GM12873 (cell line): Measurements from ENCODE around the gene LRP1B.

Experiments
- TF ChIP-seq, protein P1 (sequence below): IDR thresholded peaks from 2 replicates; pipeline ENCODE4 v1.5.1; 2012; ENCODE audit warnings: low read depth, mild to moderate bottlenecking, moderate library complexity, low read length, control low read depth; ENCODE audit not compliant: insufficient read depth; ENCODE audit errors: missing control alignments

LRP1B gene

DNA sequence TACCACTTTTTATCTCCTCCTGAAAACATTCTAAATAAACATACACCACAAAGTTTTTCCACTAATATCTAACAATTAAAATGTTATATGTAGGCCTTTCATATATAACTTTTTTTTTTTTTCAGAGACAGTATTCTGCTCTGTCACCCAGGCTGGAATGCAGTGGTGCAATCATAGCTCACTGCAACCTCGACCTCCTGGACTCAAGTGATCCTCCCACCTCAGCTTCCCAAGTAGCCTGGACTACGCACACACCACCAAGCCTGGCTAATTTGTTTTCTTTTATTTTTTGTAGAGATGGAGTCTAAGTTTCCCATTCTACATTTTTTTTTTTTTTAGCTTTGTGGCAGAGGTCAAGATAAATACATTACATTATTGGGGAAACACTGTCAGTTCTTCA lies 1738.0 kb downstream of the LRP1B start:
- TF ChIP-seq, protein P1, sequence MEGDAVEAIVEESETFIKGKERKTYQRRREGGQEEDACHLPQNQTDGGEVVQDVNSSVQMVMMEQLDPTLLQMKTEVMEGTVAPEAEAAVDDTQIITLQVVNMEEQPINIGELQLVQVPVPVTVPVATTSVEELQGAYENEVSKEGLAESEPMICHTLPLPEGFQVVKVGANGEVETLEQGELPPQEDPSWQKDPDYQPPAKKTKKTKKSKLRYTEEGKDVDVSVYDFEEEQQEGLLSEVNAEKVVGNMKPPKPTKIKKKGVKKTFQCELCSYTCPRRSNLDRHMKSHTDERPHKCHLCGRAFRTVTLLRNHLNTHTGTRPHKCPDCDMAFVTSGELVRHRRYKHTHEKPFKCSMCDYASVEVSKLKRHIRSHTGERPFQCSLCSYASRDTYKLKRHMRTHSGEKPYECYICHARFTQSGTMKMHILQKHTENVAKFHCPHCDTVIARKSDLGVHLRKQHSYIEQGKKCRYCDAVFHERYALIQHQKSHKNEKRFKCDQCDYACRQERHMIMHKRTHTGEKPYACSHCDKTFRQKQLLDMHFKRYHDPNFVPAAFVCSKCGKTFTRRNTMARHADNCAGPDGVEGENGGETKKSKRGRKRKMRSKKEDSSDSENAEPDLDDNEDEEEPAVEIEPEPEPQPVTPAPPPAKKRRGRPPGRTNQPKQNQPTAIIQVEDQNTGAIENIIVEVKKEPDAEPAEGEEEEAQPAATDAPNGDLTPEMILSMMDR = no peak

DNA sequence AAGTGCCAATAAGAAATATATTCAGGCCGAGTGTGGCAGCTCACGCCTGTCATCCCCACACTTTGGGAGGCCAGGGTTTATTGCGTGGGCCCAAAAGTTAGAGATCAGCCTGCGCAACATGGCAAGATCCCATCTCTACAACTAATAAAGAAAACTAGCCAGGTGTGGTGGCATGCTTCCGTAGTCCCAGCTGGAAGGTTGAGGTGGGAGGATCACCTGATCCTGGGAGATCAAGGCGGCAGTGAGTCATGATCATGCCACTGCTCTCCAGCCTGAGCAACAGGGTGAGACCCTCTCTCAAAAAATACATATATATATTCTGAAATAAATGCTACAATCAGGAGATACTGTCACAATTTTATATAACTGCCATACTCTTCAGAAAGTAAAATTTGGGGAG lies 1745.9 kb downstream of the LRP1B start:
- TF ChIP-seq, protein P1 = no peak

DNA sequence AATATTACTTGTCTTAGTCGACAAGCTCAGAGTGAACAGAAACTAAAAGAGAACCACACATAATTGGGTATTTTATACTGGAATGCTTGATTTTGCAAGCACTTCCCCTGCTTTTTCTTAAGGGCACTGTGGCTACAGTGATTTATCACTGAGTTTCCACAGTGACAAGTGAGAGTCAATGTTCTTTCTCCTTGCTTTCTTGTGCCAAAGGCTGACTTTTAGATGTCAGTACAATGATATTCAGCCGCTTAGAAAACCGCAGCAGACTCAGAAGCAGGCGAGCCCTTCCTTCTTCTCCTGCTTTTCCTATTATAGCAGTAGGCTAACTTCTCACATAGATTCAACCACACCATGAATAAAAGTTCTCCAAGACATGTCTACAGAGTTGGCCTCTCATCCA lies 1747.0 kb downstream of the LRP1B start:
- TF ChIP-seq, protein P1 = no peak

DNA sequence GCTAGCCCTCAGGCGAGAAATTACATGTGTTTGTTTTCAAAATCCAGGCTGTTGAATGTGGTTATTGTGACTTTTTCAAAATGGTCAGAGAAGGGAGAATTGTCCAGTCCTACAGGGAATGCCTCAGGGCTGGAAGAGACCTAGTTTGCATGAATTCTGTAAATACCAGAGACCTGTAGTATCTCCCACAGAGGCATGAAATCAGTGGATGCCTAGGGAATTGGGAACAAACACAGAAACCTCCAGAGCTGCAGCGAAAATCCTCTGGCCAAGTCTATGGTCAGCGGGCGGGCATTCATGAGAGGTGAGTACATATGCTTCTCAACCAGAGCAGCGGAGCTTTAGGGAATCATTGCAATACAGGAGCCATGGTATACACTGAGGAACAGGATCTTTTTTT lies 1754.1 kb downstream of the LRP1B start:
- TF ChIP-seq, protein P1 = no peak

DNA sequence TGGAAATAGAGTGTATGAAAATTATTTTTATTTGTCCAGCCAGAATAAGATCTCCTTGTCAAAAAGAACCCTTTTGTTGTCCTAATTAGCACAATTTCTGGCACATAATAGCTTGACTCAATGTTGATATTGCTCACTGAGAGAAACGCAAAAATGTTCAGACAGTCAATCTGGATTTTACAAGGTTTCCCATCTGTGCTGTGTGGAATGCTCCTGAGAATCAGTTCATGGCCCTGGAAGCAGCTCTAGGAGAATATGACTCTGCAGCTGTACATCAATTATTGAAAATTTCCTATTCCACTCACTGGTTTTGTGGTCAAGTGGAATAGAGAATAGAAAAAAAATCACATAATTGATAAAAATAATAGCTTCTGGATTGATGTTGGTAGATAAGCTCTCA lies 1767.7 kb downstream of the LRP1B start:
- TF ChIP-seq, protein P1 = no peak

DNA sequence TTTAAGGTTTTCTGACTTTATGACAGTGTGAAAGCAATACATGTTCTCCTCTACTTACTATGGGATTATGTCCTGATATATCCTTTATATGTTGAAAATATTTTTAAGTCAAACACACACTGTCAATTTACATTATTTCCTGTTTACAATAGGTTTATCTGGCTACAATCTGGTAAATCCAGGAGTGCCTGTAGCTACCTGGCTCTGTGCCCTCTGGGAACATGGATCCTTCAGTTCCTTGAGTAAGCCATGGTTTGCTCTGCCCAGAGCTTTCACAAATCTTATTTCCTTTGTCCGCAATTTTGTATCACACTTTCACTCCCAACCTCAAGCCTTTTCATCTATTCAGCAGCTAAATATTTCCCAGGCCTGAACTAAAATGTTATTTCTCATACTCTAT lies 1768.5 kb downstream of the LRP1B start:
- TF ChIP-seq, protein P1 = no peak

DNA sequence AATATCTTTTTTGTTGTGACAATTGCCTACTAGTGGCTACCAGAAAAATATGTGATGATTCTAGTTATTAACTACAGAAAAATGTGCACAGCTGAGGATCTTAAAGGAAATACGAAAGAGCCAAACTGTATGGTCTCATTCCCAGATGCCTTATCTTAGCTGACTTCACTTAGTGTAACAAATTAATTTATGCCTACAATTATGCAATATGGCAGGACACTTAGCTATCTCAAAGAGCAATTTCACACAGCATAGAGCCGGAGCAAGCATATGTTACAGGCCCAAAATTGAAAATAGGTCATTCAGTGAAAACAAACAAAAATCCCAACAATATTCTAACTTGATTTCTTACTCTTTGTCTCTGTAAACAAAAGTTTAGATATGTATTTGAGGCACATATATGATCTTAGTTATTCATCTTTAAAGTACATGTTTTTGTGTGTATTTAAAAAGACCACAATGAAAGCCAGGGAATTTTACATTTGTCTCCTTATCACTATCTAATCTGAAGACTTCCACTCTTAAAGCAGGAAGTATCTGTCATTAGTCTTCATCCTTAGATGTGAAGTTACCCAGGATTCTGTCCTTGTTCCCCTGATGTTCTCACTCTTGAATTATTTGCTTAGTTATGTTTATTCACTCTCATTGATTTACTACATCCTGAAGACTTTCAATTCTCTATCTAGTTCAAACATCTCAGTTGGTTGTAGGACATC lies 1771.6 kb downstream of the LRP1B start:
- TF ChIP-seq, protein P1 = no peak
